HFFc6 (cell line): ENCODE data around the gene LRFN5. TPM values are rescaled to one million over a fixed set of nuclear protein-coding genes. Genes with fewer than 3 reads are reported as not detected.

Experiments used
- DNase-seq: peaks from one replicate; pipeline ENCODE4 v3.0.0-alpha.2; 2018
- H3K27ac Mint-ChIP-seq: 2 replicates; pipeline ENCODE4 v1.8.0; 2020; ENCODE audit warnings: mild to moderate bottlenecking, mixed read lengths
- H3K27me3 Mint-ChIP-seq: 2 replicates; pipeline ENCODE4 v1.8.0; 2021; ENCODE audit warnings: mild to moderate bottlenecking, moderate library complexity, mixed read lengths; ENCODE audit not compliant: insufficient read depth
- H3K36me3 Mint-ChIP-seq: 2 replicates; pipeline ENCODE4 v1.8.0; 2021; ENCODE audit warnings: low read depth, mixed read lengths
- H3K4me1 Mint-ChIP-seq: 2 replicates; pipeline ENCODE4 v1.8.0; 2020; ENCODE audit warnings: low read depth, mixed read lengths
- H3K4me3 Mint-ChIP-seq: 2 replicates; pipeline ENCODE4 v1.8.0; 2020; ENCODE audit warnings: mild to moderate bottlenecking, moderate library complexity, mixed read lengths
- H3K9me3 Mint-ChIP-seq: 2 replicates; pipeline ENCODE4 v1.8.0; 2020; ENCODE audit warnings: mild to moderate bottlenecking, mixed read lengths
- CTCF ChIP-seq: fragments of 200-600 bp; sonication (generic); IDR thresholded peaks from 2 replicates; pipeline ENCODE4 v1.5.0; 2021; ENCODE audit warnings: antibody characterized with exemption, mild to moderate bottlenecking
- total RNA-seq, 6 experiments: library from RNA; stranded (reverse); fragmentation: NEBNext Ultra II Directional; extraction: Animal tissue kit (Norgen Biotek cat#: 25700); gene quantifications; 2 replicates in 1 of 6; 3 replicates in 5 of 6; pipeline ENCODE4 v1.2.3, GENCODE V29; 2021

LRFN5 gene
- total RNA-seq, 6 experiments from 2014 or later: not detected

GRCh38 chr14:41950428-41951151, 343.9 kb downstream of the LRFN5 start:
- no peak for DNase-seq
- no peak for TF ChIP-seq CTCF

More at GRCh38 chr14:41950428-41951151, 343.9 kb downstream of the LRFN5 start:
- Mint-ChIP-seq H3K27me3 (no peaks in the 10 kb centered on the region), H3K4me1 (no peaks in the 10 kb centered on the region), H3K9me3 (peaks cover 35% of the 10 kb centered on the region), H3K27ac (no peak overlapping the region), H3K36me3 (no peaks in the 10 kb centered on the region), H3K4me3 (no peak overlapping the region)
